Inferior parietal cortex (tissue), 1 donor: ENCODE results near the gene ADCY7.

Experiments used
- DNase-seq: peaks from one replicate; pipeline ENCODE4 v3.0.0-alpha.2; 2016; ENCODE audit errors: extremely low spot score

The ADCY7 gene

DNA sequence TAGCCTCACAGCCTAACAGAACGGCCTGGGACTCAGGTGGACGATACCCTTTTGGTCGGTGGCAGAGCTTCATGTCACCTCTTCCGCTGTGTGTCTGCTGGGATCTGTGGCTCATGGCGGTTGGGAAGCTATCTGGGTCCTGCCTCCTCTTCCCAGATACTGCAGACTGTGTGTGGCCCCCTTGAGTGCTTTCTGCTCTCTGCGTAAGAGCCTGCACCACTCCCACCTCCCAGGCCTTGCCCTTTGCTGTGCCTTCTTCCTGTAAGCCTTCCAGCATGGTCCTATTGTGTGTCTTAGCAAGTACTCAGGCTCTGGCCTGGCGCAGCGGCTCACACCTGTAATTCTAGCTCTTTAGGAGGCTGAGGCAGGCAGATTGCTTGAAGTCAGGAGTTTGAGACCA is 17.5 kb upstream of the ADCY7 start:
- DNase-seq, result no peak

DNA sequence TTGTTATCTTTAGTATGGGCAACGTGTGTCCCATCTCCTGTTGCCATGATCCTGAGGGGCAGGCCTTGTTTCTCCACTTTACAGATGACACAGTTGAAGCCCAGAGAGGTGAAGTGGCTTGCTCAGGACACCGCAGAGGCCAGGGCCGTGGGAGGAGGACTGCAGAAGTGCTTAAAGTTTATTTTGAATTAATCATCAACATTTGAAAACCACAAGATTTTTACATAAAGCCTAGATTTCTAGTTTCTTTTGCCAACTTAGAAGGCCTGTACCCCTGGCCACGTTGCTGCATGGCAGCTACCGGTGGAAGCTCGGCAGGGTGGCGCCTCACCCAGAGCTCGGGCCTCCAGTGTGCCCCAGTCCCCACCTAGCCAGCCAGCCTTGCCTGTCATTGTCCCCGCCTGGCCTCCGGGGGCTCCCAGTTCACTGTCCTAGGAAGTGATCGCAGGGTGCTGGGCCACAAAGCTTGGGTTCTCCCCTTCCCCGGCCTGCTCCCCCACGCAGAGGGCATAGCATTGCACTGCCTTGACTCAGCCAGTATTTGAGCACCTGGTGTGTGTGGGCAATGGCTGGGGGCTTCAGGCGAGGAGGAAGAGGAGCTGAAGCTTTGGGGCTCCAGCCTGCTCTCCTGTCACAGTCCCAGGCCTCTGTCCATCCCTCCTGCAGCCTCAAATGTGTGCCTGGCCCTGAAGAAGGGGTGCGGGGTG is 14.8 kb upstream of the ADCY7 start:
- no peak for DNase-seq

DNA sequence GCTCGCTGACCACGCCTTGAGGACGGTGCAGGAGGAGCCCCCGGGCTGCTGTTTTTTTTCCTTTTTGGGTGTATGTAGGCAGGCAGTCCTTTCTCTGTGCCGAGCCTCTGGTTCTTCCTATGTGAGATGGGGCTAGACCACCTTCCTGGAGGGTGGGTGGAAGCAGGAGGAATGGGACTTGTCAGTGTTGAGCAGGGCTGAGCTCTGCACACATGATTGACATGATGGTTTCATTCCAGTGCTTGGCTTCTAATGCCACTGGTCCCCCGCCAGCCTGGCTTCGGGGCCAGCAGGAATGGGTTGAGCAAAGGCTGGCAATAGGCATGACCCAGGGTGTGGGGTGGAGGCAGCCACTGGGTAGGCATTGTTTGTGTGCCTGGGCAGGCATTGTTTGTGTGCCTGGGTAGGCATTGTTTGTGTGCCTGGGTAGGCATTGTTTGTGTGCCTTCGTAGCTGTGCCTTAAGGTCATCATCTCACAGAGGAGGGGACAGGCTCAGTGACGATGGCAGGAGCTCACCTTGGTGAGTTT is 14.2 kb upstream of the ADCY7 start:
- DNase-seq, result no peak

- no peak for DNase-seq
Measured at GRCh38 chr16:50252874-50253513, 13.4 kb upstream of the ADCY7 start.

DNA sequence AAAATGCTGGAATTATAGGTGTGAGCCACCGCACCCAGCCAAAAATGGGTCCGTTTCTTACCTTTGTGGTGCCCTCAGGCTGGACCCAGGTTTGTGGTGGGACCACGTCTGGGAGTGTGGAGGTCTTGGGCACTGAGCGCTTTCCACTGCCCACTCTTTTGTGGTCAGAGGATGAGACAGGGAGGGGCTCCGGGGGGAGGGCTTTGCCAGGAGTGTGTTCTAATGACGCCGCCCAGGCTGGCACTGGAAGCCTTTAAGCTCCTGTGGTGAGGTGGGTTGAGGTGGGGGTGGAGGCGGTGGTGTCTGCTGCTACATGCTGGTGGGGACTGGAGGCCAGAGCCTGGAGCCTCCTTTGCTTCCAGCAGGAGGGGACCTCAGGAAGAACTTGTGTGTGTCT is 12.8 kb upstream of the ADCY7 start:
- no peak for DNase-seq

DNA sequence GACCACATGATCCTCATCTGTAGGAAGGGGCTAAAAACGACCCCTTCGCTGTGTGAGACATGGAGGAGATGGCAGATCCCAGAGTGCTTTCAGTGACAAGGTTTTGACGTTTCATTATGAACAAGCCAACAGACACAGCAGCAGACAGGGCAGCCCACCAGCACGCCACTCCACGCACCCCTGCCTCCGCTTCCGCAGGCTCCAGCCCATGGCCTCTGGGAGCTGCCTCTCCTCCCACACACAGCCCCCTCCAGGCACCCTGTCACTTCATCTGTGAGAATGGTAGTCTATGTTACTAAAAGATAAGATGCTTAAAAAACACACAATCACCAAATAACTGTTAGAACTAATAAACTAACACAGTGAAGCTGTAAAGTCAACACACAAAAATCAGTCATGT is 12.3 kb upstream of the ADCY7 start:
- no peak for DNase-seq

- DNase-seq, result no peak
Measured at GRCh38 chr16:50255538-50255937, 10.8 kb upstream of the ADCY7 start.

DNA sequence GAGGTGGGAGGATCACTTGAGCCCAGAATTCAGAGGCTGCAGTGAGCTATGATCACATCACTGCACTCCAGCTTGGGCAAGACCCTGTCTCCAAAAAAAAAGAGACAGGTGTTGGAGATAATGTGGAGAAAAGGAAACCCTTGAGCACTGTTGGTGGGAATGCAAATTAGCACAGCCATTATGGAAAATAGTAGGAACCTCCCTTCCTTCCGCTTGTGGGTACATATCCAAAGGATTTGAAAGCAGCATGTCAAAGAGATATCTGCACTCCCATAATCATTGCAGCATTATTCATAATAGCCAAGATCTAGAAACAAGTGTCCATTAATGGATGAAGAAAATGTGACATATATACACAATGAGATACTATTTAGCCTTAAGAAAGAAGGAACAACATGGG is 9.7 kb upstream of the ADCY7 start:
- DNase-seq, result no peak

GRCh38 chr16:50257876-50258275 is 8.5 kb upstream of the ADCY7 start:
- DNase-seq, result no peak

GRCh38 chr16:50259334-50260205 is 6.8 kb upstream of the ADCY7 start:
- DNase-seq, result no peak

DNA sequence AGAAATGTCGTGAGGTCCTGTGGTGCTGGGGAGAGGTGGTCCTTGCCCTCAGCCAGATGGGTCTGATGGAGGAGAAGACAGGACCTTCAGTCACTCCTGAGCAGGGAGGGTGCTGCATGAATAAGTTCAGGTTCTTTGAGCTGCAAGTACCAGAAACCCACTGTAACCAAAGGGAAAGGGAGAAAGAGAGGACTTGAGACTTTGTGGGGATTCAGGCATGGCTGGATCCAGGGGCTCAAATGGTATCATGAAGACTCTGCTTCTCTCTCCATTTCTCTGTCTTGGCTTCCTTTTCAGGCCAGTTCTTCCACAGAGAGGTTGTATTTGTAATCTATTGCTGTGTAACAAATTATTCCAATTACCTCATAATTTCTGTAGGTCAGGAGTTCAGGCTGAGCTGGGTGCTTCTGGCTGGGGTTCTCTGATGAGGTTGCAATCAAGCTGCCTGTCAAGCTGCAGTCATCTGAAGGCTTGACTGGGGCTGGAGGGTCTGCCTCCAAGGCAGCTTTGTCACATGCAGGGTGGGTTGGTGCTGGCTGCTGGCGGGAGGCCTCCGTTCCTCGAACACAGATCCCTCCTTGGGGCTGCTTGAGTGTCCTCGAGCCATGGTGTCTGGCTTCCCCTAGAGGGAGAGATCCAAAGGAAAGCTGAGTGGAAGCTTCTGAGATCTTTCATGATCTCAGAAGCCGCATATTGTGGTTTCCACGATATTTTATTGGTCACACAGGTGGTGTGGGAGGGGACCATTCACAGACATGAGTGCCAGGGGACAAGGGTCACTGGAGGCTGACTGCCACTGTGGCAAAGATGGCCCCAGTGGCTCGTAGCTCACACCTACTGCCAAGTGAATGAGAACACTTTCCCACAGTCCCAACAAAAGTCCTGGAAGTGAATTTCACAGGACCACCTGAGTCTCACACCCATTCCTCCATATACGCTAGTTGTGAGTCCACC is 5.9 kb upstream of the ADCY7 start:
- no peak for DNase-seq

- DNase-seq, result no peak
Measured at GRCh38 chr16:50261160-50261706, 5.1 kb upstream of the ADCY7 start.

- DNase-seq, result no peak
Measured at GRCh38 chr16:50261707-50262235, 4.6 kb upstream of the ADCY7 start.

DNA sequence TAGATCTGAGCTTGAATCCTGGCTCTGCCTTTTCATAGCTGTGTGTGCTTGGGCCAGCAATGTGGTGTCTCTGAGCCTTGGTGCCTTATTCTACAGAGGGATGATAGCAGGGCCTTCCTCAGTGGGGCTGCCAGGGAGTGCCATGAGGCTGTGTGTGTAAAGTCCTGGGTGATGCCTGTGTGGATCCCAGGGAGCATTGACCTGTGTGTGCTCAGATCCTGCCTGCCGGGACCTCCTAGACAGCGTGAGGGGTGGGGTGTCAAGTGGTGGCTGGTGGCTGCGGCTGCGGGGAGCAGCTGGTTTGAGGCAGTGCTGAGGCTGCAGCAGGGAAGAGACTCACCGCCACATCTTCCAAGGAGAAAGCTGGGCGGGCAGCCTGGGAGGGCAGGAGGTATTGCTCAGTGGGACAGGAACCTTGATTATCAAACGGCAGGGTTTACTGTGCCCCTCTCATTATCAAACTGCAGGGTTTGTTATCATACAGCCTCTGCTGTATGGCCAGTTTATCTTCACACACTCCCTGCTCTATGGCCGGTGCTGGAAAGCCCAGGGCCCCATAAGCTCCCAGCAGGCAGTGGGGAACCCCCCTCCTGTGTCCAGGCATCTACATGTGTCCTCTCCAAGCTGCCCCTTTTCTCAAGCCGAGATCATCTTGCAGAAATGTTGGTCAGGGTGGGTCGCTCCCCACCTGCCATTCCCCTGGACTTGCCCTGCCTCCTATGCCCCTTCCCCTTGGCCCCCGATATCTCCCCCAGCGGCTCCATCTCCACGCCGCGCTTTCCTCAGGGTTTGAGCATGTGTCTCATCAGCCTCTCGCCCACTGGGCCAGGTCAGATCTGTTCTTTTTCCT is 3.1 kb upstream of the ADCY7 start:
- DNase-seq, result no peak

DNA sequence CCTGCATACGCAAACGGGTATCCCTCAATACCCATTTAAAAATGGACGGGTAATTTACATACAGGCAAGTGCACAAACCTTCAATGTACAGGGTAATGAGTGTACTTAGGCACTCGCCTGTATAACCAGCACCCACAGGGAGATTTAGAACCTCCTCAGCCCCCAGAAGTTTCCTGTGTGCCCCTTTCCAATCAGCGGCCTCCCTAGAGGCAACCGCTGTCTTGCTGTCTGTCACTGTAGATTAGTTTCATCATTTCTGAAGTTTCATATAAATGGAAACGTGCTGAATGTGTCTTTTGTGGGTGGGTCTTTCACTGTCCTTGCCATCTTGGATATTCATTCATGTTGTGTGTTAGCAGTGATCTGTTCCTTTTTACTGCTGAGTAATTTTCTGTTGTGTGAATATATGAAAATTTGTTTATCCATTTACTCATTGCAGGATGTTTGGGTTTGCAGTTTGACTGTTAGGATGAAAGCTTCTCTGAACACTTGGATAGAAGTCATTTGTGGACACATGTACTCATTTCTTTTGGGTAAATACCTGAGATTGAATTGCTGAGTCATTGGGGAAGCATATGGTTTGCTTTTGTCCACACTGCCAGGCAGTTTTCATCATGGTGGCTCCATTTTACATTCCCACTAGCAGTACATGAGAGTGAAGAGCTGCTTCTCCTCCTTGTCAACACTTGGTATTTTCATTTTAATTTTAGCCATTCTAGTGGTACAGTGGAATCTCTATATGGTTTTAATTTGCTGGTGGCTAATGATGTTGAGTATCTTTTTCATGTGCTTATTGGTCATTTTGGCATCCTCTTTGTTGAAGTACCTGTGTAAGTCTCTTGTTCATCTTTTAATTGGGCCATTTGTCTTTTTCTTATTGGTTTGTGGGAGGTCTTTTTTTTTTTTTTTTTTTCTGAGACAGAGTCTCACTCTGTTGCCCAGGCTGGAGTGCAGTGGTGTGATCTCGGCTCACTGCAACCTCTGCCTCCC is 2.1 kb upstream of the ADCY7 start:
- no peak for DNase-seq

- no peak for DNase-seq
Measured at GRCh38 chr16:50265260-50265659, 1.1 kb upstream of the ADCY7 start.

DNA sequence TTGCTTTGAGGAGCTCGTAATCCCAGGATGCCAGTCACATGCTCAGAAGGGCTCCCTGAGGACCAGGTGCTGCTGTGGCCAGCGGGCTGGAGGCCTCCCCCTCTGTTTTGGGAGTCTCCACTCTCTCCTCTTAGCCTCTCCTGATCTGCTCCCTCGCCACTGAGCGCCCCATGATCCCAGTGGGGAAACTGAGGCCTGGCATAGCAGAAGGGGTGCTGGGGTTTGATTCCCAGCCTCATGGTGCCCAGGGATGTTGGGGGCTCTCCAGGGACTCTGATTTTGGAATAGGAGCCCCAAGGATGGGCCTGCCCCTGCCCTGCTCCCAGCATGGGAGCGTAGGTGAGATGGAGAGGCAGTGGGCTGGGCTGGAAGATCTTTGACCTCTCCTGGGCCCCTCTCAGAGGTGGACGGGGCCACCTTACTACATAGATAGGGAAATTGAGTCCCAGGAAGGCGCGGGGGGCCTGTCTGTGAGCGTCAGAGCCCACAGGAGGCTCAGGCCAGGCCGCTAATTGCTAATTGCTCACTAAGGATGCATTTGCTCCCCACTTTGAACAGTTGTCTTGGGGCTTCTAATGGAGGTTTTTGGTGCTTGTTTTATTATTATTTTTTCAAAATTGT is 525 bp upstream of the ADCY7 start:
- DNase-seq, result no peak

- no peak for DNase-seq
Measured at GRCh38 chr16:50267151-50267631, 840 bp downstream of the ADCY7 start.
